Bone marrow (tissue), 2 donors: ENCODE data around the gene CPAMD8.
"Not testable (repeated sequence)": the region's sequence is repeated elsewhere in the genome, so short reads cannot be mapped to it uniquely, and the experiment has no call there.

ENCODE experiments used
- DNase-seq, 2 donors: peaks; one replicate each; lab custom pipeline; 2025; lab: John Stamatoyannopoulos, UW

Gene CPAMD8

GRCh38 chr19:16874978-16875299 is 151.7 kb downstream of the CPAMD8 start:
- not testable (repeated sequence) for DNase-seq

- no peak for DNase-seq
Observed at GRCh38 chr19:16874250-16874977, 152.2 kb downstream of the CPAMD8 start.

- DNase-seq, result no peak
Observed at GRCh38 chr19:16873594-16873993, 153.0 kb downstream of the CPAMD8 start.

- DNase-seq, result no peak
Observed at GRCh38 chr19:16872728-16873127, 153.9 kb downstream of the CPAMD8 start.

- no peak for DNase-seq
Observed at GRCh38 chr19:16871871-16872270, 154.7 kb downstream of the CPAMD8 start.

GRCh38 chr19:16869331-16869972 is 157.2 kb downstream of the CPAMD8 start:
- DNase-seq, result no peak

- no peak for DNase-seq
Observed at GRCh38 chr19:16868423-16869130, 158.0 kb downstream of the CPAMD8 start.

GRCh38 chr19:16867211-16867610 is 159.4 kb downstream of the CPAMD8 start:
- DNase-seq, result no peak

GRCh38 chr19:16862826-16863415 is 163.7 kb downstream of the CPAMD8 start:
- peak in 1 of 2 donors; percentile 10 for DNase-seq

- no peak for DNase-seq
Observed at GRCh38 chr19:16861834-16862233, 164.8 kb downstream of the CPAMD8 start.

GRCh38 chr19:16861011-16861410 is 165.6 kb downstream of the CPAMD8 start:
- DNase-seq, result no peak

GRCh38 chr19:16860118-16860517 is 166.5 kb downstream of the CPAMD8 start:
- DNase-seq, result no peak

- no peak for DNase-seq
Observed at GRCh38 chr19:16859626-16860025, 167.0 kb downstream of the CPAMD8 start.

GRCh38 chr19:16856091-16856490 is 170.5 kb downstream of the CPAMD8 start:
- DNase-seq, result no peak

- DNase-seq, result no peak
Observed at GRCh38 chr19:16853066-16853465, 173.5 kb downstream of the CPAMD8 start.

- DNase-seq, result no peak
Observed at GRCh38 chr19:16851031-16851712, 175.4 kb downstream of the CPAMD8 start.

GRCh38 chr19:16850133-16850532 is 176.5 kb downstream of the CPAMD8 start:
- DNase-seq, result no peak

- no peak for DNase-seq
Observed at GRCh38 chr19:16849168-16849567, 177.4 kb downstream of the CPAMD8 start.

- DNase-seq, result no peak
Observed at GRCh38 chr19:16847430-16847829, 179.2 kb downstream of the CPAMD8 start.

- no peak for DNase-seq
Observed at GRCh38 chr19:16846901-16847300, 179.7 kb downstream of the CPAMD8 start.
